ENCODE data around the gene UTS2B.

GRCh38 chr3:191363221-191363620 is 32.9 kb upstream of the UTS2B start:
- TF ChIP-seq POLR2AphosphoS5 (IDR thresholded peaks at IDR 0.05): no peak
- no peak for TF ChIP-seq CTCF (IDR thresholded peaks at IDR 0.05)
- no peak for TF ChIP-seq POLR2A (IDR thresholded peaks at IDR 0.05)
